CD14-positive monocyte (primary cell): ENCODE measurements around the gene WDSUB1. TPM values are rescaled to one million over a fixed set of nuclear protein-coding genes. Genes with fewer than 3 reads are reported as not detected.

Experiments used
- DNase-seq, 3 donors: peaks; one replicate each; pipeline ENCODE4 v3.0.0-alpha.2; 2011 to 2022
- H2AFZ ChIP-seq: 2 replicates; pipeline ENCODE4 v1.6.0; 2012; ENCODE audit warnings: mild to moderate bottlenecking, low read depth, low read length, inconsistent platforms; ENCODE audit not compliant: insufficient read depth, poor library complexity, severe bottlenecking
- H3K27ac ChIP-seq, 2 donors: 1 replicate in 1 of 2; 2 replicates in 1 of 2; pipeline ENCODE4 v1.5.1; 2012 to 2013; ENCODE audit warnings: low read length in 2 of 2, control low read depth in 1 of 2, inconsistent platforms in 1 of 2, low read depth in 1 of 2, mild to moderate bottlenecking in 1 of 2
- H3K27me3 ChIP-seq, 2 donors: one replicate each; pipeline versions ENCODE4 v1.6.0 to v1.6.1; 2011 to 2013; ENCODE audit warnings: low read length in 2 of 2; ENCODE audit not compliant: control insufficient read depth in 2 of 2, insufficient read depth in 2 of 2
- H3K36me3 ChIP-seq, 2 donors: replicated peaks in 1 of 2; 1 replicate in 1 of 2; 2 replicates in 1 of 2; pipeline versions ENCODE4 v1.5.1 to v1.6.1; 2012 to 2013; ENCODE audit warnings: low read length in 2 of 2, control low read depth in 1 of 2, inconsistent platforms in 1 of 2, mild to moderate bottlenecking in 1 of 2; ENCODE audit not compliant: insufficient read depth in 2 of 2, control insufficient read depth in 1 of 2
- H3K4me1 ChIP-seq, 2 donors: 1 replicate in 1 of 2; 2 replicates in 1 of 2; pipeline versions ENCODE4 v1.5.1 to v1.6.1; 2012 to 2013; ENCODE audit warnings: low read length in 2 of 2, control low read depth in 1 of 2, inconsistent platforms in 1 of 2, mild to moderate bottlenecking in 1 of 2, moderate library complexity in 1 of 2; ENCODE audit not compliant: insufficient read depth in 2 of 2, control insufficient read depth in 1 of 2
- H3K4me2 ChIP-seq: replicated peaks from 2 replicates; pipeline ENCODE3; 2012; ENCODE audit warnings: low read length, moderate library complexity, mild to moderate bottlenecking; ENCODE audit not compliant: poor library complexity, severe bottlenecking; ENCODE audit errors: extremely low read depth
- H3K4me3 ChIP-seq, 3 experiments: fragments of 200-600 bp in 1 of 3; sonication (generic) in 1 of 3; replicated peaks in 1 of 3; 1 replicate in 2 of 3; 2 replicates in 1 of 3; pipeline ENCODE4 v1.5.1; 2011 to 2013; ENCODE audit warnings: low read length in 3 of 3, mild to moderate bottlenecking in 3 of 3, control low read depth in 2 of 3, low read depth in 2 of 3, inconsistent platforms in 1 of 3, moderate library complexity in 1 of 3
- H3K79me2 ChIP-seq: 2 replicates; pipeline ENCODE4 v1.6.0; 2012; ENCODE audit warnings: mild to moderate bottlenecking, control low read depth, inconsistent platforms, low read length, moderate library complexity; ENCODE audit not compliant: insufficient read depth
- H3K9ac ChIP-seq: 2 replicates; pipeline ENCODE4 v1.6.0; 2017; ENCODE audit warnings: low read length, mild to moderate bottlenecking; ENCODE audit not compliant: insufficient read depth, poor library complexity, severe bottlenecking
- H3K9me3 ChIP-seq, 2 donors: replicated peaks in 1 of 2; 1 replicate in 1 of 2; 2 replicates in 1 of 2; pipeline versions ENCODE4 v1.5.1 to v1.6.1; 2012 to 2013; ENCODE audit warnings: low read length in 2 of 2, control low read depth in 1 of 2; ENCODE audit not compliant: control insufficient read depth in 1 of 2, insufficient read depth in 1 of 2
- H4K20me1 ChIP-seq: 2 replicates; pipeline ENCODE4 v1.6.0; 2012; ENCODE audit warnings: mild to moderate bottlenecking, low read length, control low read depth, moderate library complexity; ENCODE audit not compliant: insufficient read depth
- H3K27ac Mint-ChIP-seq, 7 donors: one replicate each; pipeline ENCODE4 v1.8.0; 2020; ENCODE audit warnings: mild to moderate bottlenecking in 7 of 7, mixed read lengths in 7 of 7, moderate library complexity in 6 of 7, inconsistent platforms in 2 of 7
- H3K27me3 Mint-ChIP-seq, 3 donors: one replicate each; pipeline ENCODE4 v1.8.0; 2021 to 2022; ENCODE audit warnings: low read depth in 3 of 3, mild to moderate bottlenecking in 3 of 3, mixed read lengths in 3 of 3, moderate library complexity in 3 of 3, inconsistent platforms in 1 of 3
- H3K36me3 Mint-ChIP-seq, 2 donors: one replicate each; pipeline ENCODE4 v1.8.0; 2020; ENCODE audit warnings: mixed read lengths in 2 of 2, inconsistent platforms in 1 of 2, mild to moderate bottlenecking in 1 of 2
- H3K4me1 Mint-ChIP-seq: one replicate; pipeline ENCODE4 v1.8.0; 2020; ENCODE audit warnings: mild to moderate bottlenecking, mixed read lengths
- H3K4me3 Mint-ChIP-seq, 2 donors: one replicate each; pipeline ENCODE4 v1.8.0; 2020; ENCODE audit warnings: mild to moderate bottlenecking in 2 of 2, mixed read lengths in 2 of 2, moderate library complexity in 1 of 2
- H3K9me3 Mint-ChIP-seq, 7 donors: one replicate each; pipeline ENCODE4 v1.8.0; 2020 to 2022; ENCODE audit warnings: mixed read lengths in 7 of 7, mild to moderate bottlenecking in 6 of 7, moderate library complexity in 6 of 7, inconsistent platforms in 2 of 7
- CTCF ChIP-seq: fragments of 200-600 bp; IDR thresholded peaks from one replicate; pipeline ENCODE4 v1.8.0; 2022; ENCODE audit warnings: antibody characterized with exemption, mild to moderate bottlenecking
- WGBS: methylation state at CpG from one replicate; pipeline ENCODE4 v1.1.5; 2013; ENCODE audit warnings: missing lambda C conversion rate; ENCODE audit not compliant: insufficient coverage; 5-methylcytosine and 5-hydroxymethylcytosine counted together
- intact Hi-C, 2 donors: fragments of 100-400 bp; cut with micrococcal nuclease; formaldehyde crosslinking; loops; one replicate each; pipeline versions ENCODE4 v1.15.0 to v1.15.1; 2023
- polyA plus RNA-seq, 3 donors: library from polyadenylated mRNA; depleted of rRNA in 1 of 3; unstranded in 2 of 3; stranded (reverse) in 1 of 3; fragments of 300-500 nt in 2 of 3; fragments of >200 nt in 1 of 3; fragmentation: Illumina TruSeq in 2 of 3; gene quantifications; 1 replicate in 2 of 3; 2 replicates in 1 of 3; pipeline ENCODE4 v1.2.3, GENCODE V29; 2012 to 2021

WDSUB1 gene
- polyA plus RNA-seq, 3 donors = 9.4 to 17.8 (median 10.1) TPM

GRCh38 chr2:159267921-159268320 is 18.6 kb downstream of the WDSUB1 start:
- no peak overlapping the region for H3K9ac ChIP-seq
- H3K36me3 ChIP-seq = peaks cover 15 to 57% of the 10 kb centered on the region in 2 donors
- WGBS = no CpG with 5 or more reads among the region's 1 CpG
- no peak overlapping the region for H3K4me2 ChIP-seq
- Mint-ChIP-seq H3K27ac (no peak overlapping the region), H3K27me3 (no peaks in the 10 kb centered on the region), H3K9me3 (peaks cover 0 to 2% (median 0%) of the 10 kb centered on the region in 7 donors), H3K4me3 (no peak overlapping the region), H3K36me3 (peaks cover 60 to 75% of the 10 kb centered on the region in 2 donors), H3K4me1 (no peaks in the 10 kb centered on the region)
- no peaks in the 10 kb centered on the region for H3K9me3 ChIP-seq
- no peaks in the 10 kb centered on the region for H3K4me1 ChIP-seq
- no peak for DNase-seq
- TF ChIP-seq CTCF = no peak
- no peak overlapping the region for H3K4me3 ChIP-seq
- intact Hi-C loops = no loop called here
- H2AFZ ChIP-seq = no peak overlapping the region
- peaks cover 3% of the 10 kb centered on the region for H3K79me2 ChIP-seq
- H3K27ac ChIP-seq = no peak overlapping the region
- H3K27me3 ChIP-seq = no peaks in the 10 kb centered on the region
- no peaks in the 10 kb centered on the region for H4K20me1 ChIP-seq

GRCh38 chr2:159266554-159266953 is 19.9 kb downstream of the WDSUB1 start:
- H3K4me3 ChIP-seq = no peak overlapping the region
- H3K27ac Mint-ChIP-seq = peak overlapping the region in 1 of 7 donors; percentile 14
- H3K9me3 ChIP-seq = no peaks in the 10 kb centered on the region
- no peak for DNase-seq
- no peak overlapping the region for H3K27ac ChIP-seq
- no peak overlapping the region for H3K4me2 ChIP-seq
- H2AFZ ChIP-seq = no peak overlapping the region
- peaks cover 3% of the 10 kb centered on the region for H3K79me2 ChIP-seq
- peaks cover 62 to 76% of the 10 kb centered on the region in 2 donors for H3K36me3 Mint-ChIP-seq
- peaks cover 8 to 45% of the 10 kb centered on the region in 2 donors for H3K36me3 ChIP-seq
- no peak overlapping the region for H3K9ac ChIP-seq
- H3K4me1 ChIP-seq = no peaks in the 10 kb centered on the region
- H3K4me3 Mint-ChIP-seq = no peak overlapping the region
- H4K20me1 ChIP-seq = no peaks in the 10 kb centered on the region
- TF ChIP-seq CTCF = no peak
- H3K27me3 ChIP-seq = no peaks in the 10 kb centered on the region
- intact Hi-C loops = no loop called here
- no peaks in the 10 kb centered on the region for H3K27me3 Mint-ChIP-seq
- H3K9me3 Mint-ChIP-seq = peaks cover 0 to 2% (median 0%) of the 10 kb centered on the region in 7 donors
- WGBS = 100% methylated on average over 1 of the region's 3 CpGs
- no peaks in the 10 kb centered on the region for H3K4me1 Mint-ChIP-seq
